ENCODE data around the gene AGAP1. TPM values are rescaled to one million over a fixed set of nuclear protein-coding genes. Genes with fewer than 3 reads are reported as not detected.

Gene AGAP1
- total and polyA plus RNA-seq, 2 donors from 2014 or later, result 8.1 to 44.5 TPM

DNA sequence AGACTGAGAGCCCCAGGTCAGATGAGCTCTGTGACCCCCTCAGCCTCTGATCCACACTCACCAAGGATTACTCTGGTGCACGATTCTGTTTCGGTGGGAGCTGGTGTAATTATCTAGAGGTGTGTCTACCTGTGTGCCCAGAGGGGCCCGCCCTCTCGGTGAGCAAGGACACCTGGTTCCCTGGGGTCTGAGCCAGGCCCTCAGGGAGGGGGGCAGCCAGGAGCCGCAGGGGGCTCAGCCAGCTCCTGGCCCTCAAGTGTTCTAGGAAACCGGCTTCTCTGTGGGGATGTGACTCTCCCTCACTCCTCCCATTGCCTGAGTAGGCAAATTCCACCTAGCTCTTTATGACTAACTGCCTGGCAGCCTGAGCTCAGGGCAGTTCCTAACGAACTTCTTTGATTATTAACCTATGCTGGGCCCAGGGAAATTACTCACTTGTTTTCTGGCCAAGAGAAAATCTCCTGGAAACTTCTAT, 17.4 kb downstream of the AGAP1 start:
- Histone ChIP-seq H3K9me3 (ENCODE audit: control insufficient read depth in 2 of 3, insufficient read depth in 1 of 3, low read length in 3 of 3) (peaks cover 0 to 3% (median 0%) of the 10 kb centered on the region in 3 donors), H3K27me3 (ENCODE audit: control insufficient read depth, insufficient read depth, low read length) (no peaks in the 10 kb centered on the region), H3K9ac (ENCODE audit: low read length in 3 of 3) (peak overlapping the region in 1 of 3 donors; percentile 68), H3K27ac (ENCODE audit: low read depth in 2 of 2, low read length in 2 of 2) (peak overlapping the region; percentile 93), H3K4me3 (ENCODE audit: low read length in 3 of 3) (peak overlapping the region in 1 of 3 donors; percentile 31), H3K4me1 (ENCODE audit: control insufficient read depth in 2 of 3, insufficient read depth in 2 of 3, low read depth in 1 of 3, low read length in 3 of 3) (peaks cover 6 to 40% (median 39%) of the 10 kb centered on the region in 3 donors), H3K36me3 (ENCODE audit: control insufficient read depth in 2 of 3, insufficient read depth in 3 of 3, low read length in 3 of 3) (no peaks in the 10 kb centered on the region)
- intact Hi-C loops (cut with DNase I), result no loop called here
- FAIRE-seq (peak; percentile 90), DNase-seq (peak; percentile 68 to 88 (median 79))
- TF ChIP-seq, protein P1, sequence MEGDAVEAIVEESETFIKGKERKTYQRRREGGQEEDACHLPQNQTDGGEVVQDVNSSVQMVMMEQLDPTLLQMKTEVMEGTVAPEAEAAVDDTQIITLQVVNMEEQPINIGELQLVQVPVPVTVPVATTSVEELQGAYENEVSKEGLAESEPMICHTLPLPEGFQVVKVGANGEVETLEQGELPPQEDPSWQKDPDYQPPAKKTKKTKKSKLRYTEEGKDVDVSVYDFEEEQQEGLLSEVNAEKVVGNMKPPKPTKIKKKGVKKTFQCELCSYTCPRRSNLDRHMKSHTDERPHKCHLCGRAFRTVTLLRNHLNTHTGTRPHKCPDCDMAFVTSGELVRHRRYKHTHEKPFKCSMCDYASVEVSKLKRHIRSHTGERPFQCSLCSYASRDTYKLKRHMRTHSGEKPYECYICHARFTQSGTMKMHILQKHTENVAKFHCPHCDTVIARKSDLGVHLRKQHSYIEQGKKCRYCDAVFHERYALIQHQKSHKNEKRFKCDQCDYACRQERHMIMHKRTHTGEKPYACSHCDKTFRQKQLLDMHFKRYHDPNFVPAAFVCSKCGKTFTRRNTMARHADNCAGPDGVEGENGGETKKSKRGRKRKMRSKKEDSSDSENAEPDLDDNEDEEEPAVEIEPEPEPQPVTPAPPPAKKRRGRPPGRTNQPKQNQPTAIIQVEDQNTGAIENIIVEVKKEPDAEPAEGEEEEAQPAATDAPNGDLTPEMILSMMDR (IDR thresholded peaks at IDR 0.05; ENCODE audit: borderline replicate concordance, extremely low read depth, insufficient read depth), result no peak

DNA sequence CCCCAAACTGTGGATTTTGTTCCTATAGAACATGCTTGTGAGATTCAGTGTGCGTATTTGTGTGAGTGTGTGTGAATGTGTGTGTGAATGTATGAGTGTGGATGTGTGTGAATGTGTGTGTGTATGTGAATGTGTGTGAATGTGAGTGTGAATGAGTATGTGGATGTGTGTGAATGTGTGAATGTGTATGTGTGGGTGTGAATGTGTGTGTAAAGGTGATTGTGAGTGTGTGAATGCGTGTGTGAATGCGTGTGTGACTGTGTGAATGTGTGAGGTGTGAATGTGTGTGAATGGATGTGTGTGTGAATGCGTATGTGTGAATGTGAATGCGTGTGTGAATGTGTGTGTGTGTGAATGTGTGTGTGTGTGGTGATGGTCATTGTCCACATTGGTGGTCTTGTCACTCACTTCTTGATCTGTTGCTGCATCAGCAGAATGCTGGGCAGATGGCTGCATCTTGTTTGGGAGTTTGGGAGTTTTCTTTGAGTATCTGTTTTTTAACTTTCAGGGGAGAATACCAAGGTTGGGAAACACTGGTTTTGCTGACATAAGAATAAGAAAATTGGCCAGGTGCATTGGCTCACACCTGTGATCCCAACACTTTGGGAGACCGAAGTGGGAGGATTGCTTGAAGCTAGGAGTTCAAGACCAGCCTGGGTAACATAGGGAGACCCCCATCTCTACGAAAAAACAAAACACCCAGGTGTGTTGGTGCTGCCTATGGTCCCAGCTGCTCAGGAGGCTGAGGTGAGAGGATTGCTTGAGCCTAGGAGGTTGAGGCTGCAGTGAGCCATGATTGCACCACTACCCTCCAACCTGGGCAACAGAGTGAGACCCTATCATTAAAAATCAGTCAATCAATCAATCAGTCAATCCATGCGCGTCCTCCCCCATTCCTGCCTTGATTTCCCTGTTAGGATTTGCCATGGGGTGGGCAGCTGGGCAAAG, 18.2 kb downstream of the AGAP1 start:
- intact Hi-C loops (cut with DNase I), result no loop called here
- FAIRE-seq, result no peak

DNA sequence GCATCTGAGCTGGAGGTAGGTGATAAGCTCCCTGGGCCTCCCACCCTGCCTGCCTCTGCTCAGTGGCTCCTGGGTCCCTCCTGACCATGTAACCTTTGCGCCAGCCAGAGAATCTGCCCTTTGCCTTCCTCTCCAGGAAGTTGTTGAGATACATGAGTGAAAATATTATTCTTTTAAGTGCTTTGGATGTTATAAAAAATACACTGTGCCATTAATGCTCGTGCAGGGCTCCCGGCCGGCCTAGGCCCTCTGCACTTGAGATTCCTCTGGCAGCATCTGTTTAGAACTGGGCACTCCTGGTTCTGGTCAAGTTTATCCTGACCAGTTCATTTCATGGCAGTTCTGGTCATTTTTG, 18.8 kb downstream of the AGAP1 start:
- no peaks in the 10 kb centered on the region for H3K27me3 ChIP-seq (ENCODE audit: control insufficient read depth, insufficient read depth, low read length)
- FAIRE-seq (no peak), DNase-seq (no peak)
- H3K36me3 ChIP-seq (ENCODE audit: control insufficient read depth in 2 of 3, insufficient read depth in 3 of 3, low read length in 3 of 3), result no peaks in the 10 kb centered on the region
- intact Hi-C loops (cut with DNase I), result no loop called here
- no peak overlapping the region for H3K4me3 ChIP-seq (ENCODE audit: low read length in 3 of 3)
- no peak overlapping the region for H3K9ac ChIP-seq (ENCODE audit: low read length in 3 of 3)
- H3K4me1 ChIP-seq (ENCODE audit: control insufficient read depth in 2 of 3, insufficient read depth in 2 of 3, low read depth in 1 of 3, low read length in 3 of 3), result peaks cover 6 to 39% (median 36%) of the 10 kb centered on the region in 3 donors
- peak overlapping the region; percentile 92 to 93 for H3K27ac ChIP-seq (ENCODE audit: low read depth in 2 of 2, low read length in 2 of 2)
- peaks cover 0 to 3% (median 0%) of the 10 kb centered on the region in 3 donors for H3K9me3 ChIP-seq (ENCODE audit: control insufficient read depth in 2 of 3, insufficient read depth in 1 of 3, low read length in 3 of 3)
- TF ChIP-seq, protein P1 (IDR thresholded peaks at IDR 0.05; ENCODE audit: borderline replicate concordance, extremely low read depth, insufficient read depth), result no peak

More for the DNA sequence above, 18.2 kb downstream of the AGAP1 start:
- H3K4me1 ChIP-seq (ENCODE audit: control insufficient read depth in 2 of 3, insufficient read depth in 2 of 3, low read depth in 1 of 3, low read length in 3 of 3), result peaks cover 6 to 39% (median 36%) of the 10 kb centered on the region in 3 donors
- H3K27me3 ChIP-seq (ENCODE audit: control insufficient read depth, insufficient read depth, low read length), result no peaks in the 10 kb centered on the region
- DNase-seq, result no peak
- peak overlapping the region; percentile 92 to 93 for H3K27ac ChIP-seq (ENCODE audit: low read depth in 2 of 2, low read length in 2 of 2)
- H3K9me3 ChIP-seq (ENCODE audit: control insufficient read depth in 2 of 3, insufficient read depth in 1 of 3, low read length in 3 of 3), result peaks cover 0 to 3% (median 0%) of the 10 kb centered on the region in 3 donors
- TF ChIP-seq, protein P1 (IDR thresholded peaks at IDR 0.05; ENCODE audit: borderline replicate concordance, extremely low read depth, insufficient read depth), result no peak
- peak overlapping the region in 2 of 3 donors; percentile 27 to 33 for H3K4me3 ChIP-seq (ENCODE audit: low read length in 3 of 3)
- H3K9ac ChIP-seq (ENCODE audit: low read length in 3 of 3), result peak overlapping the region in 2 of 3 donors; percentile 10 to 68
- no peaks in the 10 kb centered on the region for H3K36me3 ChIP-seq (ENCODE audit: control insufficient read depth in 2 of 3, insufficient read depth in 3 of 3, low read length in 3 of 3)

Data from kidney (tissue), 14 donors.